Kidney (tissue), 14 donors: Measurements from ENCODE around the gene AGPAT3. TPM values are rescaled to one million over a fixed set of nuclear protein-coding genes. Genes with fewer than 3 reads are reported as not detected.
A peak's percentile ranks its signal among the peaks of the same experiment; 100 is the strongest.

Experiments used
- DNase-seq, 5 donors: peaks; one replicate each; pipeline ENCODE4 v3.0.0-alpha.2; 2013 to 2020
- FAIRE-seq: peaks from 2 replicates; lab custom pipeline; 2012; peaks lifted over from hg19 to GRCh38; lab: Jason Lieb, UNC
- H3K27ac ChIP-seq, 2 donors: one replicate each; pipeline ENCODE4 v1.7.0; 2013; ENCODE audit warnings: low read depth in 2 of 2, low read length in 2 of 2, inconsistent platforms in 1 of 2
- H3K27me3 ChIP-seq: one replicate; pipeline ENCODE4 v1.7.1; 2013; ENCODE audit warnings: low read length, inconsistent platforms; ENCODE audit not compliant: control insufficient read depth, insufficient read depth
- H3K36me3 ChIP-seq, 3 donors: one replicate each; pipeline versions ENCODE4 v1.7.0 to v1.7.1; 2013; ENCODE audit warnings: low read length in 3 of 3, control low read depth in 1 of 3, inconsistent platforms in 1 of 3; ENCODE audit not compliant: insufficient read depth in 3 of 3, control insufficient read depth in 2 of 3
- H3K4me1 ChIP-seq, 3 donors: one replicate each; pipeline versions ENCODE4 v1.7.0 to v1.7.1; 2013; ENCODE audit warnings: low read length in 3 of 3, inconsistent platforms in 1 of 3, low read depth in 1 of 3; ENCODE audit not compliant: control insufficient read depth in 2 of 3, insufficient read depth in 2 of 3
- H3K4me3 ChIP-seq, 3 donors: one replicate each; pipeline versions ENCODE4 v1.7.0 to v1.8.1; 2013; ENCODE audit warnings: low read length in 3 of 3, control low read depth in 1 of 3, inconsistent platforms in 1 of 3
- H3K9ac ChIP-seq, 3 donors: one replicate each; pipeline versions ENCODE4 v1.7.0 to v1.7.1; 2013; ENCODE audit warnings: low read length in 3 of 3, control low read depth in 1 of 3, inconsistent platforms in 1 of 3
- H3K9me3 ChIP-seq, 3 donors: one replicate each; pipeline versions ENCODE4 v1.7.0 to v1.7.1; 2013; ENCODE audit warnings: low read length in 3 of 3, control low read depth in 1 of 3, inconsistent platforms in 1 of 3; ENCODE audit not compliant: control insufficient read depth in 2 of 3, insufficient read depth in 1 of 3
- intact Hi-C: fragments of 100-400 bp; cut with DNase I; formaldehyde crosslinking; loops from one replicate; pipeline ENCODE4 v1.11.1; 2022
- polyA plus RNA-seq: library from polyadenylated mRNA; stranded (reverse); fragments of 350-450 nt; fragmentation: Illumina TruSeq; extraction: RNeasy Lipid Tissue Mini Kit (QIAGEN cat#74804); gene quantifications from one replicate; pipeline ENCODE4 v1.2.3, GENCODE V29; 2014; ENCODE audit warnings: low read depth, low replicate concordance; ENCODE audit not compliant: insufficient read depth
- total RNA-seq: library from RNA; stranded (reverse); fragmentation: NEBNext Ultra II Directional; extraction: Animal tissue kit (Norgen Biotek cat#: 25700); gene quantifications from one replicate; pipeline ENCODE4 v1.2.1, GENCODE V29; 2021
- TF ChIP-seq, protein P1 (sequence below): IDR thresholded peaks from 3 replicates; pipeline ENCODE4 v1.5.1; 2012; ENCODE audit warnings: mild to moderate bottlenecking, moderate library complexity, borderline replicate concordance; ENCODE audit not compliant: insufficient read depth; ENCODE audit errors: extremely low read depth
- donor health status: control.
- donor health status: control.
- donor health status: control.
- donor health status: control.
- donor health status: control.
- donor health status: DM: yes; HTN: yes; CAD: no.
- donor health status: Normal renal cell carcinoma (clear cell type).

AGPAT3 gene
- total and polyA plus RNA-seq, 2 donors from 2014 or later = 40.3 to 86.2 TPM

GRCh38 chr21:43957128-43957571 lies 92.1 kb downstream of the AGPAT3 start:
- no peaks in the 10 kb centered on the region for H3K27me3 ChIP-seq
- intact Hi-C loops = no loop called here
- no peaks in the 10 kb centered on the region for H3K9me3 ChIP-seq
- H3K27ac ChIP-seq = no peak overlapping the region
- no peak overlapping the region for H3K4me3 ChIP-seq
- peaks cover 6 to 21% (median 14%) of the 10 kb centered on the region in 3 donors for H3K36me3 ChIP-seq
- TF ChIP-seq, protein P1, sequence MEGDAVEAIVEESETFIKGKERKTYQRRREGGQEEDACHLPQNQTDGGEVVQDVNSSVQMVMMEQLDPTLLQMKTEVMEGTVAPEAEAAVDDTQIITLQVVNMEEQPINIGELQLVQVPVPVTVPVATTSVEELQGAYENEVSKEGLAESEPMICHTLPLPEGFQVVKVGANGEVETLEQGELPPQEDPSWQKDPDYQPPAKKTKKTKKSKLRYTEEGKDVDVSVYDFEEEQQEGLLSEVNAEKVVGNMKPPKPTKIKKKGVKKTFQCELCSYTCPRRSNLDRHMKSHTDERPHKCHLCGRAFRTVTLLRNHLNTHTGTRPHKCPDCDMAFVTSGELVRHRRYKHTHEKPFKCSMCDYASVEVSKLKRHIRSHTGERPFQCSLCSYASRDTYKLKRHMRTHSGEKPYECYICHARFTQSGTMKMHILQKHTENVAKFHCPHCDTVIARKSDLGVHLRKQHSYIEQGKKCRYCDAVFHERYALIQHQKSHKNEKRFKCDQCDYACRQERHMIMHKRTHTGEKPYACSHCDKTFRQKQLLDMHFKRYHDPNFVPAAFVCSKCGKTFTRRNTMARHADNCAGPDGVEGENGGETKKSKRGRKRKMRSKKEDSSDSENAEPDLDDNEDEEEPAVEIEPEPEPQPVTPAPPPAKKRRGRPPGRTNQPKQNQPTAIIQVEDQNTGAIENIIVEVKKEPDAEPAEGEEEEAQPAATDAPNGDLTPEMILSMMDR = no peak
- DNase-seq (peak in 3 of 5 donors; percentile 59 to 72 (median 72)), FAIRE-seq (no peak)
- peaks cover 0 to 6% (median 4%) of the 10 kb centered on the region in 3 donors for H3K4me1 ChIP-seq
- no peak overlapping the region for H3K9ac ChIP-seq

DNA sequence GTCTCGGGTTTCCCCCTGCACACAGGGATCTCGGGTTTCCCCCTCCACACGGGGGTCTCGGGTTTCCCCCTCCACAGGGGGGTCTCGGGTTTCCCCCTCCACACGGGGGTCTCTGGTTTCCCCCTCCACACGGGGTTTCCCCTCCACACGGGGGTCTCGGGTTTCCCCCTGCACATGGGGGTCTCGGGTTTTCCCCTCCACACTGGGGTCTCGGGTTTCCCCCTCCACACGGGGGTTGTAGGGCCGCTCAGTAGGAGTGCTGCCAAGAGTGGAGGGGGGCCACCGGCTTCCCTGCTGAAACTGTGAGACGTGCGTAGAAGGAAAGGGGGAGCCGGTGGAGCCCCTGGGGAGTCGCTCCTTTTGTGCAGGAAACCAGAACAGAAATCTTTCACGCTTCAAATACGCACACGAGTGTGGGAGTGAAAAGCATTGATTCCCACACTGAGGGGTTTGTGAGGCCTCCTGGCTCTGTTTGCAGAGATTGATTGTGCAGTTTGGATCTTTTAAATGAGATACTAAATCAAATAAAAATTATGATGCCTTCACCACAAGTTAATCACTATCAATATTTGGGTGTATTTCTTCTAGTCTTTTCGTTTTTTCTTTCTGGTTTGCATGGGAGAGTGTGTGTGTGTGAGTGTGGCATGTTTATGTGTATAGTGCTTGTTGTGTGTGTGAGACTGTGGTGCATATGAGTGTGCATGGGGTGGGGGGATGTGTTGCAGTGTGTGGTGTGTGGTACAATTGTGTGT lies 92.8 kb downstream of the AGPAT3 start:
- Histone ChIP-seq H3K9me3 (no peaks in the 10 kb centered on the region), H3K27ac (no peak overlapping the region), H3K9ac (no peak overlapping the region), H3K4me1 (peaks cover 0 to 6% (median 4%) of the 10 kb centered on the region in 3 donors), H3K27me3 (no peaks in the 10 kb centered on the region), H3K4me3 (no peak overlapping the region), H3K36me3 (peaks cover 6 to 21% (median 15%) of the 10 kb centered on the region in 3 donors)
- TF ChIP-seq, protein P1 = no peak
- no peak for FAIRE-seq
- intact Hi-C loops = no loop called here
- peak in 4 of 5 donors; percentile 83 to 90 (median 89) for DNase-seq

- TF ChIP-seq, protein P1 = no peak
- H3K4me3 ChIP-seq = peak overlapping the region in 1 of 3 donors; percentile 38
- no peak for DNase-seq
- H3K9ac ChIP-seq = no peak overlapping the region
- H3K9me3 ChIP-seq = no peaks in the 10 kb centered on the region
- H3K27ac ChIP-seq = no peak overlapping the region
- H3K36me3 ChIP-seq = peaks cover 6 to 21% (median 16%) of the 10 kb centered on the region in 3 donors
- intact Hi-C loops = no loop called here
- H3K4me1 ChIP-seq = peaks cover 0 to 6% (median 0%) of the 10 kb centered on the region in 3 donors
- H3K27me3 ChIP-seq = no peaks in the 10 kb centered on the region
- FAIRE-seq = no peak
These were observed 93.5 kb downstream of the AGPAT3 start for GRCh38 chr21:43958364-43959158.
